Measurements from ENCODE around the gene APOH. TPM values are rescaled to one million over a fixed set of nuclear protein-coding genes. Genes with fewer than 3 reads are reported as not detected.

APOH gene
- total and polyA plus RNA-seq, 2 of the 8 experiments (the other 6 are each of a cell fraction or from before 2014, with no cell fraction given), result not detected

GRCh38 chr17:66177048-66177447, 52.2 kb downstream of the APOH start:
- Histone ChIP-seq H3K23ac (ENCODE audit: insufficient read length) (no peak overlapping the region), H3K18ac (ENCODE audit: extremely low read depth, low read length) (no peak overlapping the region), H3K79me1 (ENCODE audit: low read depth, low read length) (no peaks in the 10 kb centered on the region), H4K5ac (ENCODE audit: insufficient read length, low read depth, low read length) (no peak overlapping the region), H2AFZ (ENCODE audit: low read length) (no peak overlapping the region), H2BK15ac (ENCODE audit: low read length) (no peak overlapping the region), H3K27ac (ENCODE audit: low read depth, low read length) (no peak overlapping the region), H3K27me3 (replicated peaks in 1 of 4; ENCODE audit: control insufficient read depth in 3 of 4, extremely low read depth in 1 of 4, insufficient read depth in 3 of 4, low read length in 3 of 4) (no peaks in the 10 kb centered on the region), H2AK5ac (ENCODE audit: low read depth, low read length) (no peak overlapping the region), H3K4me2 (ENCODE audit: insufficient read depth in 1 of 2, low read depth in 2 of 2, low read length in 2 of 2) (no peak overlapping the region), H3K4me3 (ENCODE audit: extremely low read depth in 1 of 4, insufficient read depth in 2 of 4, low read depth in 3 of 4, low read length in 4 of 4) (no peak overlapping the region), H2BK5ac (ENCODE audit: low read depth, low read length) (no peak overlapping the region), H3K9ac (replicated peaks in 1 of 4; ENCODE audit: extremely low read depth in 1 of 4, low read depth in 3 of 4, low read length in 3 of 4) (no peak overlapping the region), H3K23me2 (ENCODE audit: low read depth, low read length) (no peaks in the 10 kb centered on the region), H3K4ac (replicated peaks; ENCODE audit: insufficient read length, low read depth, low read length) (no peak overlapping the region), H3K14ac (ENCODE audit: insufficient read length) (no peak overlapping the region), H2BK120ac (replicated peaks; ENCODE audit: low read depth, low read length) (no peak overlapping the region), H3K36me3 (ENCODE audit: control insufficient read depth in 2 of 4, insufficient read depth in 4 of 4, low read length in 3 of 4) (no peaks in the 10 kb centered on the region), H4K20me1 (replicated peaks in 1 of 2; ENCODE audit: control insufficient read depth in 1 of 2, insufficient read depth in 2 of 2, low read length in 2 of 2) (no peaks in the 10 kb centered on the region), H3K4me1 (replicated peaks in 1 of 4; ENCODE audit: control insufficient read depth in 3 of 4, insufficient read depth in 4 of 4, low read length in 3 of 4) (no peaks in the 10 kb centered on the region), H3K9me3 (ENCODE audit: insufficient read depth in 2 of 2, low read depth in 1 of 2, low read length in 1 of 2) (no peaks in the 10 kb centered on the region), H4K91ac (replicated peaks; ENCODE audit: insufficient read length, low read length) (no peak overlapping the region), H3K56ac (replicated peaks; ENCODE audit: insufficient read length, low read depth, low read length) (no peak overlapping the region), H3K79me2 (ENCODE audit: control insufficient read depth in 1 of 2, insufficient read depth in 2 of 2, low read length in 2 of 2) (no peaks in the 10 kb centered on the region), H2BK20ac (ENCODE audit: low read length) (no peak overlapping the region), H4K8ac (ENCODE audit: extremely low read depth, insufficient read depth, low read length) (no peak overlapping the region), H2BK12ac (ENCODE audit: low read depth, low read length) (no peak overlapping the region)
- TF ChIP-seq KDM1A (IDR thresholded peaks at IDR 0.05; ENCODE audit: borderline replicate concordance, low read length) (no peak), EGR1 (IDR thresholded peaks at IDR 0.05; ENCODE audit: borderline replicate concordance, low read depth, low read length) (no peak), NANOG (IDR thresholded peaks at IDR 0.05; ENCODE audit: insufficient read depth, low read depth, low read length, poor library complexity, severe bottlenecking) (no peak), SIRT6 (IDR thresholded peaks at IDR 0.05; ENCODE audit: low read length) (no peak), USF2 (IDR thresholded peaks at IDR 0.05; ENCODE audit: low read length) (no peak), MAFK (IDR thresholded peaks at IDR 0.05; ENCODE audit: low read depth, low read length) (no peak), ASH2L (IDR thresholded peaks at IDR 0.05; ENCODE audit: low read length) (no peak), TEAD4 (IDR thresholded peaks at IDR 0.05; ENCODE audit: low read depth, low read length) (no peak), EZH2 (IDR thresholded peaks at IDR 0.05; ENCODE audit: low read depth, low read length, severe bottlenecking) (no peak), EP300 (IDR thresholded peaks at IDR 0.05; ENCODE audit: borderline replicate concordance in 1 of 2, low read depth in 2 of 2, low read length in 2 of 2) (no peak), SP4 (IDR thresholded peaks at IDR 0.05; ENCODE audit: low read length) (no peak), CEBPB (IDR thresholded peaks at IDR 0.05; ENCODE audit: low read depth, low read length) (no peak), KDM4A (IDR thresholded peaks at IDR 0.05; ENCODE audit: low read depth, low read length, severe bottlenecking) (no peak), POLR2AphosphoS5 (IDR thresholded peaks at IDR 0.05; ENCODE audit: low read depth, low read length) (no peak)
- ChIA-PET POLR2A (ENCODE audit: partially characterized antibody) (no interaction called here), CTCF (ENCODE audit: partially characterized antibody) (no interaction called here)
- DNase-seq (ENCODE audit: low read depth in 1 of 2, low spot score in 2 of 2) (no peak), FAIRE-seq (no peak)

Data from H1 (cell line).